Panc1 (cell line): ENCODE measurements around the gene DDX31. TPM values are rescaled to one million over a fixed set of nuclear protein-coding genes. Genes with fewer than 3 reads are reported as not detected.
A peak's percentile ranks its signal among the peaks of the same experiment; 100 is the strongest.

ENCODE experiments used
- ATAC-seq: fragments of 200-7000 bp; cut with Tn5 transposase; 2 replicates; pipeline ENCODE4 v1.9.1; 2020; ENCODE audit warnings: mild to moderate bottlenecking, moderate library complexity
- BruUV-seq: library from RNA; stranded (reverse); fragments of 400-500 nt; replicated peaks from 2 replicates; lab custom pipeline; 2021; lab: Mats Ljungman, UMichigan
- CTCF ChIA-PET: fragments of 300-600 bp; sonication (Branson Sonifier 250); formaldehyde crosslinking; loops from one replicate; lab custom pipeline; 2022; ENCODE audit warnings: antibody characterized with exemption; lab: Charles Lee
- POLR2A ChIA-PET: fragments of 300-600 bp; sonication (Branson Sonifier 250); formaldehyde crosslinking; loops from one replicate; lab custom pipeline; 2022; ENCODE audit warnings: antibody characterized with exemption; lab: Charles Lee
- DNase-seq: peaks from one replicate; pipeline ENCODE4 v3.0.0-alpha.2; 2010; ENCODE audit warnings: low read depth, low spot score
- H3K27ac ChIP-seq: 2 replicates; pipeline ENCODE4 v1.5.1; 2011; ENCODE audit warnings: mild to moderate bottlenecking, low read length, inconsistent platforms
- H3K27me3 ChIP-seq: fragments of 200-500 bp; sonication (Bioruptor generic); 2 replicates; pipeline ENCODE4 v1.6.0; 2014; ENCODE audit warnings: low read length, inconsistent platforms; ENCODE audit not compliant: control insufficient read depth, insufficient read depth
- H3K36me3 ChIP-seq: fragments of 200-500 bp; sonication (Bioruptor generic); 2 replicates; pipeline ENCODE4 v1.5.1; 2014; ENCODE audit warnings: inconsistent platforms, mild to moderate bottlenecking, low read length, moderate library complexity; ENCODE audit not compliant: control insufficient read depth, insufficient read depth
- H3K4me1 ChIP-seq: 2 replicates; pipeline ENCODE4 v1.5.1; 2011; ENCODE audit warnings: inconsistent platforms, mild to moderate bottlenecking, low read length, moderate library complexity; ENCODE audit not compliant: control insufficient read depth, insufficient read depth
- H3K4me3 ChIP-seq, 2 experiments: 2 replicates each; pipeline ENCODE4 v1.5.1; 2011 to 2012; ENCODE audit warnings: low read depth in 2 of 2, low read length in 2 of 2, mild to moderate bottlenecking in 2 of 2, inconsistent platforms in 1 of 2, moderate library complexity in 1 of 2
- H3K9me3 ChIP-seq: fragments of 200-500 bp; sonication (Bioruptor generic); 2 replicates; pipeline ENCODE4 v1.5.1; 2014; ENCODE audit warnings: low read depth, mild to moderate bottlenecking, inconsistent platforms, low read length, moderate library complexity; ENCODE audit not compliant: control insufficient read depth, insufficient read depth
- POLR2AphosphoS5 ChIP-seq: IDR thresholded peaks from 2 replicates; pipeline ENCODE4 v1.6.1; 2012; ENCODE audit warnings: mild to moderate bottlenecking, low read depth, low read length, moderate library complexity
- TCF7L2 ChIP-seq: IDR thresholded peaks from 2 replicates; pipeline ENCODE4 v1.6.1; 2011; ENCODE audit warnings: mild to moderate bottlenecking, low read depth, low read length, inconsistent platforms
- in situ Hi-C: cut with HindIII; loops from 2 replicates; pipeline ENCODE4 v1.10.0; 2016; ENCODE audit warnings: low sequenced_read_pairs, low pct_unique_long_range_greater_than_20kb
- intact Hi-C: fragments of 100-400 bp; cut with micrococcal nuclease; formaldehyde crosslinking; loops from one replicate; pipeline ENCODE4 v1.10.0; 2022; ENCODE audit not compliant: unreplicated experiment
- total RNA-seq: library from RNA; stranded (reverse); gene quantifications from one replicate; pipeline ENCODE4 v1.2.1, GENCODE V29; 2021; ENCODE audit not compliant: unreplicated experiment
- TF ChIP-seq, protein P1 (sequence below): fragments of 450-650 bp; IDR thresholded peaks from 2 replicates; pipeline ENCODE4 v1.5.1; 2017; ENCODE audit warnings: mild to moderate bottlenecking
- TF ChIP-seq, protein P2 (sequence below), 2 experiments: IDR thresholded peaks; 2 replicates each; pipeline ENCODE4 v1.6.1; 2011 to 2012; ENCODE audit warnings: low read depth in 2 of 2, control low read depth in 1 of 2, low read length in 1 of 2, mild to moderate bottlenecking in 1 of 2, moderate library complexity in 1 of 2; ENCODE audit not compliant: insufficient read depth in 1 of 2

Gene DDX31
- total RNA-seq, 1 experiment from 2014 or later = 17.5 TPM

DNA sequence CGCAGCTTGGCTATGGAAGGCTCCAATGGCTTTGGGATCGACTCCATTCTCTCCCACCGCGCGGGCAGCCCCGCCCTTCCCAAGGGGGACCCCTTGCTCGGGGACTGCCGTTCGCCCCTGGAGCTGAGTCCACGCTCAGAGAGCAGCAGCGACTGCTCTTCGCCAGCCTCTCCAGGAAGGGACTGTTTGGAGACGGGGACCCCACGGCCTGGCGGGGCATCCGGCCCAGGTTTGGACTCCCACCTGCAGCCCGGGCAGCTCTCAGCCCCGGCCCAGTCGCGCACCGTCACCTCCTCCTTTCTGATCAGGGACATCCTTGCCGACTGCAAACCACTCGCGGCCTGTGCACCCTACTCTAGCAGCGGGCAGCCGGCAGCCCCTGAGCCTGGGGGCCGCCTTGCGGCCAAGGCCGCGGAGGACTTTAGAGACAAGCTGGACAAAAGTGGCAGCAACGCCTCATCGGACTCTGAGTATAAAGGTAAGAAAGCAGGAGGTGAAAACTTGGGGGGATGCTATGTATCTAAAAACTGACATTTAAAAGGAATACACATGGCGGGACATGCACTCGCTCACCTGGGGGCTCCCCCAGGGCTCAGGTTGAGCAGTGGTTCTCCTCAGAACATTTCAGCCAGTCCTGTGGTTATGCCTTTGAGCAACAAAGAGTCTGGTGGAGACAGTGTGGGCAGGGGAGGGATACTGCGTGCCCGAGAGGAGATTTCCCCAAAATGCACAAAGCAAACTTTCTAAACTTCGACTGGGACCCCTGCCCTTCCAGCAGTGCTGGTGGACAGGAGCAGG is 86.8 kb downstream of the DDX31 start:
- no peaks in the 10 kb centered on the region for H3K4me1 ChIP-seq
- H3K27me3 ChIP-seq = peaks cover 6% of the 10 kb centered on the region; the same call in 1 of the 2 replicates
- intact Hi-C loops (no loop called here), in situ Hi-C loops (no loop called here)
- DNase-seq (no peak), ATAC-seq (no peak)
- no peak overlapping the region for H3K4me3 ChIP-seq
- no peak overlapping the region for H3K27ac ChIP-seq
- BruUV-seq = no TSS peak
- no peaks in the 10 kb centered on the region for H3K9me3 ChIP-seq
- TF ChIP-seq, protein P1, sequence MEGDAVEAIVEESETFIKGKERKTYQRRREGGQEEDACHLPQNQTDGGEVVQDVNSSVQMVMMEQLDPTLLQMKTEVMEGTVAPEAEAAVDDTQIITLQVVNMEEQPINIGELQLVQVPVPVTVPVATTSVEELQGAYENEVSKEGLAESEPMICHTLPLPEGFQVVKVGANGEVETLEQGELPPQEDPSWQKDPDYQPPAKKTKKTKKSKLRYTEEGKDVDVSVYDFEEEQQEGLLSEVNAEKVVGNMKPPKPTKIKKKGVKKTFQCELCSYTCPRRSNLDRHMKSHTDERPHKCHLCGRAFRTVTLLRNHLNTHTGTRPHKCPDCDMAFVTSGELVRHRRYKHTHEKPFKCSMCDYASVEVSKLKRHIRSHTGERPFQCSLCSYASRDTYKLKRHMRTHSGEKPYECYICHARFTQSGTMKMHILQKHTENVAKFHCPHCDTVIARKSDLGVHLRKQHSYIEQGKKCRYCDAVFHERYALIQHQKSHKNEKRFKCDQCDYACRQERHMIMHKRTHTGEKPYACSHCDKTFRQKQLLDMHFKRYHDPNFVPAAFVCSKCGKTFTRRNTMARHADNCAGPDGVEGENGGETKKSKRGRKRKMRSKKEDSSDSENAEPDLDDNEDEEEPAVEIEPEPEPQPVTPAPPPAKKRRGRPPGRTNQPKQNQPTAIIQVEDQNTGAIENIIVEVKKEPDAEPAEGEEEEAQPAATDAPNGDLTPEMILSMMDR = no peak
- H3K36me3 ChIP-seq = no peaks in the 10 kb centered on the region
- CTCF ChIA-PET = no interaction called here
- POLR2A ChIA-PET = no interaction called here

DNA sequence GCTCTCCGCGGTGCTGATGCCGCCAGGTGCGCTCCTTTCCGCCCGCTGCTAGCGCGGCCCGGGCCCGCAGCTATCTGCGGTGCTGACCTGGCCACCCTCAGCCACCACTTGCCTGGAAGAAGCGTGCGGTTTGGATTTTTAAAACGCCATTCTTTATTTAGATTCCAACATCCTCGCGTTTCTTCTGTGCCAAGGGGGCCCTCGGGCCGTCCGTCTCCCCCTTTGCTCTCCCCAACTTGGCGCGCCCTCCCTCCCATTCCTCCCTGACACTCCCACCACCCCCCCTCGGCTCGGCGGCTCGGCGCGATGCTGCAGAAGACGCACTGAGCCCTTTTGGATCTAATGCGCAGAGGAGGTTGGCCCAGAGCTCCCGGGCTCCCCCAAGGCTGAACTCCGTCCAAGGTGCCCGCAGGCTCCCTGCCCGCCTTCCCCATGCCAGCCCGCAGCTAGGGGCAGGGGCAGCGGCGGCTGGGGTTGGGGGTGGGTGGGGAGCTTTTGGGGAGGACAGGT is 87.5 kb downstream of the DDX31 start, which contains the start of gene BARHL1:
TSS of gene BARHL1 (plus strand) at position 331 of the 510 bp plus-strand sequence. CDS start 192 bp downstream, outside the sequence.
- peaks cover 9% of the 10 kb centered on the region; the same call in 1 of the 2 replicates for H3K27me3 ChIP-seq
- no peaks in the 10 kb centered on the region for H3K9me3 ChIP-seq
- TF ChIP-seq, protein P2, sequence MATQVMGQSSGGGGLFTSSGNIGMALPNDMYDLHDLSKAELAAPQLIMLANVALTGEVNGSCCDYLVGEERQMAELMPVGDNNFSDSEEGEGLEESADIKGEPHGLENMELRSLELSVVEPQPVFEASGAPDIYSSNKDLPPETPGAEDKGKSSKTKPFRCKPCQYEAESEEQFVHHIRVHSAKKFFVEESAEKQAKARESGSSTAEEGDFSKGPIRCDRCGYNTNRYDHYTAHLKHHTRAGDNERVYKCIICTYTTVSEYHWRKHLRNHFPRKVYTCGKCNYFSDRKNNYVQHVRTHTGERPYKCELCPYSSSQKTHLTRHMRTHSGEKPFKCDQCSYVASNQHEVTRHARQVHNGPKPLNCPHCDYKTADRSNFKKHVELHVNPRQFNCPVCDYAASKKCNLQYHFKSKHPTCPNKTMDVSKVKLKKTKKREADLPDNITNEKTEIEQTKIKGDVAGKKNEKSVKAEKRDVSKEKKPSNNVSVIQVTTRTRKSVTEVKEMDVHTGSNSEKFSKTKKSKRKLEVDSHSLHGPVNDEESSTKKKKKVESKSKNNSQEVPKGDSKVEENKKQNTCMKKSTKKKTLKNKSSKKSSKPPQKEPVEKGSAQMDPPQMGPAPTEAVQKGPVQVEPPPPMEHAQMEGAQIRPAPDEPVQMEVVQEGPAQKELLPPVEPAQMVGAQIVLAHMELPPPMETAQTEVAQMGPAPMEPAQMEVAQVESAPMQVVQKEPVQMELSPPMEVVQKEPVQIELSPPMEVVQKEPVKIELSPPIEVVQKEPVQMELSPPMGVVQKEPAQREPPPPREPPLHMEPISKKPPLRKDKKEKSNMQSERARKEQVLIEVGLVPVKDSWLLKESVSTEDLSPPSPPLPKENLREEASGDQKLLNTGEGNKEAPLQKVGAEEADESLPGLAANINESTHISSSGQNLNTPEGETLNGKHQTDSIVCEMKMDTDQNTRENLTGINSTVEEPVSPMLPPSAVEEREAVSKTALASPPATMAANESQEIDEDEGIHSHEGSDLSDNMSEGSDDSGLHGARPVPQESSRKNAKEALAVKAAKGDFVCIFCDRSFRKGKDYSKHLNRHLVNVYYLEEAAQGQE (IDR thresholded peaks at IDR 0.05; ENCODE audit: insufficient read depth in 1 of 2, low read depth in 2 of 2, low read length in 1 of 2) = peak in 1 of 2 experiments; percentile 57; a peak in 1 of 4 replicates
- no peak for TF ChIP-seq TCF7L2
- POLR2A ChIA-PET = no interaction called here
- BruUV-seq = no TSS peak
- no peak for DNase-seq
- peak within 1 kb of the TSS; percentile 16 to 26; a peak in 2 of 4 replicates for H3K4me3 ChIP-seq
- H3K36me3 ChIP-seq = no peaks in the 10 kb centered on the region
- in situ Hi-C loops = no loop called here
- no peaks in the 10 kb centered on the region for H3K4me1 ChIP-seq
- intact Hi-C loops = no loop called here
- no peak for ATAC-seq
- H3K27ac ChIP-seq = no peak within 1 kb of the TSS
- CTCF ChIA-PET = interaction anchor here (0.7 kb wide), 1 partner anchor 495 kb away, joined by 5 read pairs; no protein-coding TSS in a partner anchor

DNA sequence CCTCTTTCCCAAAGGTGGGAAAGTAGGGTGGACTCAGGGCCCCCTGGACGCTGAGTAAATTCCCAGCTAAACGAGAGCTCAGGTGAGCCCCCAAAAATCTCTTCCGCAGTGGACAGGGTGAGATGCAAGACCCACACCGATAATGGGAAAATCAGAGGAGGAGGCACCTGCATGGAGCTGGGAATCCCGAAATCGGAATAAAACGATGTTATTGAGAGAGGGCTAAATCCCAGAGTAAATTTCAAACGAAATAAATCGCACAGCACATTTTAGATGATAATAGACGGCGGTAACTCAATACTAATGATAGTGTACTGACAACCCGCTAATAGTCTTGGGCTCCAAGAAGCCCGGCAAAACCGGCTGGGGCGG is 90.4 kb downstream of the DDX31 start:
- ATAC-seq (no peak), DNase-seq (no peak)
- in situ Hi-C loops (no loop called here), intact Hi-C loops (no loop called here)
- POLR2A ChIA-PET = interaction anchor here (0.5 kb wide), 1 partner anchor 103 kb away, joined by 3 read pairs; no protein-coding TSS in a partner anchor
- Histone ChIP-seq H3K27me3 (peaks cover 9% of the 10 kb centered on the region; the same call in 1 of the 2 replicates), H3K27ac (no peak overlapping the region), H3K4me3 (no peak overlapping the region), H3K4me1 (no peaks in the 10 kb centered on the region), H3K36me3 (no peaks in the 10 kb centered on the region), H3K9me3 (no peaks in the 10 kb centered on the region)
- CTCF ChIA-PET = no interaction called here
- TF ChIP-seq TCF7L2 (no peak), POLR2AphosphoS5 (no peak)
- no TSS peak for BruUV-seq
